ENCODE data around the gene SH3GL1. TPM values are rescaled to one million over a fixed set of nuclear protein-coding genes. Genes with fewer than 3 reads are reported as not detected.

SH3GL1 gene
- total and polyA plus RNA-seq, 4 donors = 14.3 to 105 (median 73.9) TPM

- peaks cover 48% of the 10 kb centered on the region for H3K36me3 ChIP-seq (ENCODE audit: control insufficient read depth, insufficient read depth, low read length)
- H3K27me3 ChIP-seq (ENCODE audit: control insufficient read depth, insufficient read depth, low read length) = no peaks in the 10 kb centered on the region
- no peaks in the 10 kb centered on the region for H3K9me3 ChIP-seq (ENCODE audit: control insufficient read depth, insufficient read depth, low read length)
- no peak for DNase-seq (ENCODE audit: low read depth in 4 of 6, low spot score in 6 of 6)
- 48% methylated on average over 10 of the region's 12 CpGs for WGBS (ENCODE audit: insufficient coverage)
- H3K27ac ChIP-seq (ENCODE audit: low read depth, low read length) = peak overlapping the region; percentile 86
- peaks cover 99% of the 10 kb centered on the region for H3K4me1 ChIP-seq (ENCODE audit: control insufficient read depth, insufficient read depth, low read length)
- H3K4me3 ChIP-seq (ENCODE audit: low read depth, low read length) = no peak overlapping the region
These were observed 10.3 kb downstream of the SH3GL1 start for GRCh38 chr19:4390017-4390566.

- WGBS (ENCODE audit: insufficient coverage) = 46% methylated on average over 15 of the region's 17 CpGs
- no peak overlapping the region for H3K4me3 ChIP-seq (ENCODE audit: low read depth, low read length)
- peaks cover 49% of the 10 kb centered on the region for H3K36me3 ChIP-seq (ENCODE audit: control insufficient read depth, insufficient read depth, low read length)
- no peak for DNase-seq (ENCODE audit: low read depth in 4 of 6, low spot score in 6 of 6)
- no peaks in the 10 kb centered on the region for H3K27me3 ChIP-seq (ENCODE audit: control insufficient read depth, insufficient read depth, low read length)
- peak overlapping the region; percentile 86 for H3K27ac ChIP-seq (ENCODE audit: low read depth, low read length)
- H3K9me3 ChIP-seq (ENCODE audit: control insufficient read depth, insufficient read depth, low read length) = no peaks in the 10 kb centered on the region
- peaks cover 98% of the 10 kb centered on the region for H3K4me1 ChIP-seq (ENCODE audit: control insufficient read depth, insufficient read depth, low read length)
These were observed 10.8 kb downstream of the SH3GL1 start for GRCh38 chr19:4389511-4390016.

- 81% methylated on average over 9 of the region's 9 CpGs for WGBS (ENCODE audit: insufficient coverage)
These were observed 11.3 kb downstream of the SH3GL1 start for GRCh38 chr19:4389064-4389375.

GRCh38 chr19:4388337-4389063 is 11.8 kb downstream of the SH3GL1 start:
- Histone ChIP-seq H3K9me3 (ENCODE audit: control insufficient read depth, insufficient read depth, low read length) (no peaks in the 10 kb centered on the region), H3K4me3 (ENCODE audit: low read depth, low read length) (no peak overlapping the region), H3K4me1 (ENCODE audit: control insufficient read depth, insufficient read depth, low read length) (peaks cover 99% of the 10 kb centered on the region), H3K36me3 (ENCODE audit: control insufficient read depth, insufficient read depth, low read length) (peaks cover 59% of the 10 kb centered on the region), H3K27ac (ENCODE audit: low read depth, low read length) (peak overlapping the region; percentile 79), H3K27me3 (ENCODE audit: control insufficient read depth, insufficient read depth, low read length) (no peaks in the 10 kb centered on the region)
- peak in 3 of 6 donors; percentile 36 to 74 (median 55) for DNase-seq (ENCODE audit: low read depth in 4 of 6, low spot score in 6 of 6)
- 41% methylated on average over 16 of the region's 16 CpGs for WGBS (ENCODE audit: insufficient coverage)

More at GRCh38 chr19:4389064-4389375, 11.3 kb downstream of the SH3GL1 start:
- Histone ChIP-seq H3K9me3 (ENCODE audit: control insufficient read depth, insufficient read depth, low read length) (no peaks in the 10 kb centered on the region), H3K36me3 (ENCODE audit: control insufficient read depth, insufficient read depth, low read length) (peaks cover 53% of the 10 kb centered on the region), H3K4me1 (ENCODE audit: control insufficient read depth, insufficient read depth, low read length) (peaks cover 99% of the 10 kb centered on the region), H3K27me3 (ENCODE audit: control insufficient read depth, insufficient read depth, low read length) (no peaks in the 10 kb centered on the region), H3K27ac (ENCODE audit: low read depth, low read length) (peak overlapping the region; percentile 79), H3K4me3 (ENCODE audit: low read depth, low read length) (no peak overlapping the region)
- DNase-seq (ENCODE audit: low read depth in 4 of 6, low spot score in 6 of 6) = no peak

GRCh38 chr19:4386041-4386782 is 14.1 kb downstream of the SH3GL1 start:
- H3K27ac ChIP-seq (ENCODE audit: low read depth, low read length) = peak overlapping the region; percentile 75
- WGBS (ENCODE audit: insufficient coverage) = 59% methylated on average over 9 of the region's 13 CpGs
- H3K4me3 ChIP-seq (ENCODE audit: low read depth, low read length) = no peak overlapping the region
- DNase-seq (ENCODE audit: low read depth in 4 of 6, low spot score in 6 of 6) = peak in 1 of 6 donors; percentile 54
- peaks cover 58% of the 10 kb centered on the region for H3K36me3 ChIP-seq (ENCODE audit: control insufficient read depth, insufficient read depth, low read length)
- H3K4me1 ChIP-seq (ENCODE audit: control insufficient read depth, insufficient read depth, low read length) = peaks cover 84% of the 10 kb centered on the region
- H3K9me3 ChIP-seq (ENCODE audit: control insufficient read depth, insufficient read depth, low read length) = no peaks in the 10 kb centered on the region
- H3K27me3 ChIP-seq (ENCODE audit: control insufficient read depth, insufficient read depth, low read length) = no peaks in the 10 kb centered on the region

GRCh38 chr19:4385291-4386040 is 14.9 kb downstream of the SH3GL1 start:
- no peak for DNase-seq (ENCODE audit: low read depth in 4 of 6, low spot score in 6 of 6)
- H3K36me3 ChIP-seq (ENCODE audit: control insufficient read depth, insufficient read depth, low read length) = peaks cover 55% of the 10 kb centered on the region
- H3K4me1 ChIP-seq (ENCODE audit: control insufficient read depth, insufficient read depth, low read length) = peaks cover 84% of the 10 kb centered on the region
- H3K4me3 ChIP-seq (ENCODE audit: low read depth, low read length) = no peak overlapping the region
- H3K27me3 ChIP-seq (ENCODE audit: control insufficient read depth, insufficient read depth, low read length) = no peaks in the 10 kb centered on the region
- peak overlapping the region; percentile 75 for H3K27ac ChIP-seq (ENCODE audit: low read depth, low read length)
- no peaks in the 10 kb centered on the region for H3K9me3 ChIP-seq (ENCODE audit: control insufficient read depth, insufficient read depth, low read length)
- 59% methylated on average over 6 of the region's 15 CpGs for WGBS (ENCODE audit: insufficient coverage)

GRCh38 chr19:4380254-4380727 is 20.1 kb downstream of the SH3GL1 start:
- H3K27ac ChIP-seq (ENCODE audit: low read depth, low read length) = peak overlapping the region; percentile 25
- H3K27me3 ChIP-seq (ENCODE audit: control insufficient read depth, insufficient read depth, low read length) = no peaks in the 10 kb centered on the region
- WGBS (ENCODE audit: insufficient coverage) = 48% methylated on average over 15 of the region's 17 CpGs
- H3K9me3 ChIP-seq (ENCODE audit: control insufficient read depth, insufficient read depth, low read length) = no peaks in the 10 kb centered on the region
- no peak overlapping the region for H3K4me3 ChIP-seq (ENCODE audit: low read depth, low read length)
- peak in 1 of 6 donors; percentile 13 for DNase-seq (ENCODE audit: low read depth in 4 of 6, low spot score in 6 of 6)
- H3K4me1 ChIP-seq (ENCODE audit: control insufficient read depth, insufficient read depth, low read length) = peaks cover 74% of the 10 kb centered on the region
- H3K36me3 ChIP-seq (ENCODE audit: control insufficient read depth, insufficient read depth, low read length) = peaks cover 56% of the 10 kb centered on the region

GRCh38 chr19:4379383-4380253 is 20.7 kb downstream of the SH3GL1 start:
- Histone ChIP-seq H3K9me3 (ENCODE audit: control insufficient read depth, insufficient read depth, low read length) (no peaks in the 10 kb centered on the region), H3K27ac (ENCODE audit: low read depth, low read length) (peak overlapping the region; percentile 25), H3K36me3 (ENCODE audit: control insufficient read depth, insufficient read depth, low read length) (peaks cover 56% of the 10 kb centered on the region), H3K4me1 (ENCODE audit: control insufficient read depth, insufficient read depth, low read length) (peaks cover 75% of the 10 kb centered on the region), H3K27me3 (ENCODE audit: control insufficient read depth, insufficient read depth, low read length) (no peaks in the 10 kb centered on the region), H3K4me3 (ENCODE audit: low read depth, low read length) (no peak overlapping the region)
- peak in 1 of 6 donors; percentile 2 for DNase-seq (ENCODE audit: low read depth in 4 of 6, low spot score in 6 of 6)
- 71% methylated on average over 17 of the region's 20 CpGs for WGBS (ENCODE audit: insufficient coverage)

Data from spinal cord (tissue), 10 donors.